Measurements from ENCODE around the gene PYGL. TPM values are rescaled to one million over a fixed set of nuclear protein-coding genes. Genes with fewer than 3 reads are reported as not detected.

Gene PYGL
- polyA plus RNA-seq, 1 of the 3 experiments (the other 2 are of a cell fraction): 60.2 TPM

- peaks cover 0 to 7% of the 10 kb centered on the region in 2 experiments; a peak in 3 of 4 replicates for H3K4me1 ChIP-seq (ENCODE audit: control insufficient read depth in 1 of 2, insufficient read depth in 2 of 2, low read depth in 1 of 2, low read length in 1 of 2)
- no peak overlapping the region for H3K4me3 ChIP-seq (ENCODE audit: low read depth in 2 of 2, low read length in 1 of 2)
- no peaks in the 10 kb centered on the region for H3K9me2 ChIP-seq
- no peak overlapping the region for H3K27ac ChIP-seq (ENCODE audit: low read depth in 2 of 2, low read length in 1 of 2)
- CTCF ChIA-PET: no interaction called here
- no peak overlapping the region for H2AFZ ChIP-seq (ENCODE audit: low read depth)
- H3K9ac ChIP-seq: no peak overlapping the region
- H3K4me2 ChIP-seq: no peak overlapping the region
- no peaks in the 10 kb centered on the region for H3K27me3 ChIP-seq (ENCODE audit: insufficient read depth)
- H3K36me3 ChIP-seq (replicated peaks in 1 of 2; ENCODE audit: control insufficient read depth in 1 of 2, insufficient read depth in 2 of 2, low read length in 1 of 2): peaks cover 17 to 18% of the 10 kb centered on the region in 2 experiments
- H3K79me2 ChIP-seq (ENCODE audit: insufficient read depth): no peaks in the 10 kb centered on the region
- H3F3A ChIP-seq (replicated peaks; ENCODE audit: insufficient read depth): peaks cover 7% of the 10 kb centered on the region
- H3K9me3 ChIP-seq: no peaks in the 10 kb centered on the region
- no peak for TF ChIP-seq ELF1 (IDR thresholded peaks at IDR 0.05)
- no peak for TF ChIP-seq TCF12 (IDR thresholded peaks at IDR 0.05)
- TF ChIP-seq EZH2phosphoT487 (IDR thresholded peaks at IDR 0.05; ENCODE audit: borderline replicate concordance, low read depth): no peak
- no peak for TF ChIP-seq FOXM1 (IDR thresholded peaks at IDR 0.05; ENCODE audit: low read depth)
- TF ChIP-seq GATA2 (CRISPR knock-in tag; IDR thresholded peaks at IDR 0.05): no peak
- TF ChIP-seq FOSL2 (IDR thresholded peaks at IDR 0.05; ENCODE audit: borderline replicate concordance, low read depth): no peak
- no peak for TF ChIP-seq SMC3 (IDR thresholded peaks at IDR 0.05; ENCODE audit: low read depth, low read length)
- TF ChIP-seq TAF1 (IDR thresholded peaks at IDR 0.05; ENCODE audit: borderline replicate concordance, low read depth, low read length): no peak
- TF ChIP-seq TEAD4 (IDR thresholded peaks at IDR 0.05; ENCODE audit: borderline replicate concordance, insufficient read depth): no peak
- TF ChIP-seq NRF1 (IDR thresholded peaks at IDR 0.05; ENCODE audit: low read depth, low read length): no peak
- TF ChIP-seq REST (IDR thresholded peaks at IDR 0.05; ENCODE audit: low read depth, low read length): no peak
- TF ChIP-seq SIN3A (IDR thresholded peaks at IDR 0.05; ENCODE audit: borderline replicate concordance, low read depth, low read length): no peak
- TF ChIP-seq NFIC (IDR thresholded peaks at IDR 0.05; ENCODE audit: borderline replicate concordance): no peak
- TF ChIP-seq USF2 (IDR thresholded peaks at IDR 0.05; ENCODE audit: borderline replicate concordance, low read depth, low read length): no peak
- TF ChIP-seq ZBTB33 (IDR thresholded peaks at IDR 0.05; ENCODE audit: borderline replicate concordance, low read depth): no peak
- no peak for TF ChIP-seq RFX5 (IDR thresholded peaks at IDR 0.05; ENCODE audit: low read length)
- TF ChIP-seq POLR2AphosphoS5 (IDR thresholded peaks at IDR 0.05; ENCODE audit: low read depth, low read length): no peak
- H4K20me1 ChIP-seq (ENCODE audit: insufficient read depth): no peaks in the 10 kb centered on the region
- WGBS (ENCODE audit: low lambda C conversion rate): 89% methylated on average over 2 of the region's 2 CpGs
- POLR2A ChIA-PET: no interaction called here
- no peak for DNase-seq
Observed at GRCh38 chr14:50922803-50923202, 21.5 kb downstream of the PYGL start.

Measured in SK-N-SH (cell line).